Activated naive CD4-positive, alpha-beta T cell treated with anti-CD3 and anti-CD28 coated beads for 36 hours (primary cell): ENCODE data around the gene GRK1. TPM values are rescaled to one million over a fixed set of nuclear protein-coding genes. Genes with fewer than 3 reads are reported as not detected.

Experiments used
- CTCF ChIA-PET: fragments of 350-600 bp; sonication (Branson Sonifier 250); formaldehyde crosslinking; loops from one replicate; lab custom pipeline; 2021; ENCODE audit warnings: antibody characterized with exemption; lab: Charles Lee
- DNase-seq: peaks from one replicate; pipeline ENCODE4 v3.0.0-alpha.2; 2020
- H3K27ac Mint-ChIP-seq: one replicate; pipeline ENCODE4 v1.8.0; 2021; ENCODE audit warnings: mild to moderate bottlenecking, mixed read lengths
- H3K27me3 Mint-ChIP-seq: one replicate; pipeline ENCODE4 v1.8.0; 2021; ENCODE audit warnings: low read depth, mixed read lengths
- H3K36me3 Mint-ChIP-seq: one replicate; pipeline ENCODE4 v1.8.0; 2021; ENCODE audit warnings: low read depth, mixed read lengths
- H3K4me1 Mint-ChIP-seq: one replicate; pipeline ENCODE4 v1.8.0; 2021; ENCODE audit warnings: low read depth, mixed read lengths
- H3K4me3 Mint-ChIP-seq: one replicate; pipeline ENCODE4 v1.8.0; 2021; ENCODE audit warnings: mild to moderate bottlenecking, moderate library complexity, mixed read lengths
- H3K9me3 Mint-ChIP-seq: one replicate; pipeline ENCODE4 v1.8.0; 2021; ENCODE audit warnings: mixed read lengths
- intact Hi-C: fragments of 100-400 bp; cut with micrococcal nuclease; formaldehyde crosslinking; loops from one replicate; pipeline ENCODE4 v1.15.1; 2023
- total RNA-seq, 2 experiments: library from RNA; stranded (reverse); gene quantifications; one replicate each; pipeline ENCODE4 v1.2.3, GENCODE V29; 2021

Gene GRK1
- total RNA-seq, 2 experiments from 2014 or later: 0.10 TPM; not detected in 1

DNA sequence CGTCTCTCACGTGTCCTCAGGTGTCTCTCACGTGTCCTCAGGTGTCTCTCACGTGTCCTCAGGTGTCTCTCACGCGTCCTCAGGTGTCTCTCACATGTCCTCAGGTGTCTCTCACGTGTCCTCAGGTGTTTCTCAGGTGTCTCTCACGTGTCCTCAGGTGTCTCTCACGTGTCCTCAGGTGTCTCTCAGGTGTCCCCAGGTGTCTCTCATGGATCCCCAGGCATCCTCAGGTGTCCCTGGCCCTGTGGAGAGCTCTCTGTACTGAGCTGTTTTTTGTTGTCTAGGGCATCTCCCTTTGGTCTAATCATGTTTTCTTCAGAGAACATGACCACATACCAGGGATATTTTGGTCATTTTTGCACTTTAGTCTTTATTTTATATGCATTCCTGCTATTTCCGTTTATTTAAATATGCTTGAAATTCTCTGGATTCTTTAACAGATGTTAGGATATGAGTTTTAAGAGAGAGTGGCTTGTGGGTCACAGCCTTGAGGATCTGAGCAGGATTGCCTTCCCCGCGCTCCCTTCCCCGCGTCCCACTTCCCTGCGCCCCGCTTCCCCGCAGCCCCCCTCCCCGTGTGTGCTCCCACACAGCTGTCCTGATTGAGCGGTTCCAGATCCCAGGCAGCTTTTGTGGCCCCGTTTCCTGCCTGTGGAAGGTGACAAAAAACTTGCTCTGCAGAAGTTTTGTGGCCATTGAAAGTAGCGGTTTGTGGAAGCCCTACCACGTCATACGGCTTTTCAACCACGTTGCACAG is 40.9 kb upstream of the GRK1 start:
- H3K9me3 Mint-ChIP-seq: no peaks in the 10 kb centered on the region
- H3K27ac Mint-ChIP-seq: no peak overlapping the region
- CTCF ChIA-PET: no interaction called here
- no peak overlapping the region for H3K4me3 Mint-ChIP-seq
- H3K4me1 Mint-ChIP-seq: peaks cover 6% of the 10 kb centered on the region
- no peaks in the 10 kb centered on the region for H3K27me3 Mint-ChIP-seq
- no peak for DNase-seq
- intact Hi-C loops: no loop called here
- peaks cover 42% of the 10 kb centered on the region for H3K36me3 Mint-ChIP-seq

DNA sequence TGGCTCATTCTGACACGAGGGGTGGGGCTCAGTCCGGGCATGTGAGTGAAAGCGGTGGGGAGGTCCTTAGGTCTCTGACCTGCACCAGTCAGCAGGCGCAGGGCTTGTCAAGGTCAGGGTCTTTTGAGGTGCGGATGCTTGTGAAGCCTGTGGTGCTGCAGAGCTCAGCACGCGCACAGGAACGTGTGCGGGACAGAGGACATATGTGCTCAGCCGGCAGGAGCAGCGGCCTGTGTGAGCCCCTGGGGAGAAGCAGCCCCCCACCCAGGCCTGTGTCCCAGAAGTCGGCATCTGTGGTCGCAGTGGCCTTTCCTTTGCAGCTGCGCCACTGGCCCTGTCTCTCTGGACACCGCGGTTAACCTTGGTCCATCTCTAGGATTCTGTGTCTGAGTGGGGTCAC is 39.9 kb upstream of the GRK1 start:
- H3K27me3 Mint-ChIP-seq: no peaks in the 10 kb centered on the region
- peak overlapping the region; percentile 47 for H3K27ac Mint-ChIP-seq

DNA sequence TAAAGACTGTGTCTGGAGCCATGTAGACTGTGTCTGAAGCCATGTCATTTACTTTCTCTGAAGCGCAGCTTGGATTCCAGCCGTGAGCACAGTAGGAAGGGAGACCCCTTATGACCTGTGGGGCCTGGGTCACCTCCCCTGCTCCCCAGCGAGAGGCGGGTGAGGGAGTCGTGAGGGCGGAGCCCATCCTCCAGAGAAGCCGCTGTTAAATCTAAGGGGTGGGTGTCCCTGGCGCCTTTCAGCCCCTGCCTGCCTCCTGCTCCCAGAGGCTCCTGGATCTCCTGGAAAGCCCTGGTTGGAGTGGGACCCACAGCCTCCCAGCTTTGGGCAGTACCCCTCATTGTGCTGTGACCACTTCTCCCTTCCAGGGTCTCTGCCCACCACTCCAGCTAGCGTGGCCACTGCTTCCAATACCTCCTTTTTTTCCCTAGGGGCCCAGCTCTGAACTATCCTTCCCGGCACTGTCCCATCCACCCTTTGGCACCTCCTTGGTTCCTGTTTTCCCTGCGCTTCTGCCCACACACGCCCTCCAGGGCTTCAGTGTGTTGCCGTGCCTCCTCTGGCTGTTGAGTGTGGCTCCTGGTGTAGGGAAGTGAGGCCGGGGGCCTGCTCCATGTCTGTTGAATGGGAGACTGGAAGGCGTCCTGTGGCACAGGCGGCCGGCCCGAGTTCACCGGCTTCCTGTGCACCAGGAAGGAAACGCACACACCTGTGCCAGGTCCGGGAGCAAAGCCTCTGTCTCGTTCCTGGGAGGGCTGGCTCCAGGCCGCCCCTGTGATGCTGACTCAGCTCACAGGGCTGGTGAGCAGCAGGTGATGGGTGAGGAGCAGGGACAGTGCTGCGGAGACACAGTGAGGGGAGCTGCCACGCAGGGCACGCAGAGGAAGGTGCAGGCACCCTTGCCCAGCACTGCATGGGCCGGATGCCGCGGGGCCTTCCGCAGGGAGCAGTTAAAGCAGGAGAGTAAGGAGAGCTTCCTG is 38.4 kb upstream of the GRK1 start:
- H3K4me1 Mint-ChIP-seq: peaks cover 23% of the 10 kb centered on the region
- no peak for DNase-seq
- intact Hi-C loops: no loop called here
- peaks cover 60% of the 10 kb centered on the region for H3K36me3 Mint-ChIP-seq
- no peak overlapping the region for H3K4me3 Mint-ChIP-seq
- H3K27me3 Mint-ChIP-seq: no peaks in the 10 kb centered on the region
- no peak overlapping the region for H3K27ac Mint-ChIP-seq
- CTCF ChIA-PET: no interaction called here
- H3K9me3 Mint-ChIP-seq: no peaks in the 10 kb centered on the region

More for the DNA sequence above, 39.9 kb upstream of the GRK1 start:
- intact Hi-C loops: no loop called here
- Mint-ChIP-seq H3K4me3 (no peak overlapping the region), H3K36me3 (peaks cover 50% of the 10 kb centered on the region), H3K4me1 (peaks cover 10% of the 10 kb centered on the region), H3K9me3 (no peaks in the 10 kb centered on the region)
- no peak for DNase-seq
- CTCF ChIA-PET: no interaction called here

DNA sequence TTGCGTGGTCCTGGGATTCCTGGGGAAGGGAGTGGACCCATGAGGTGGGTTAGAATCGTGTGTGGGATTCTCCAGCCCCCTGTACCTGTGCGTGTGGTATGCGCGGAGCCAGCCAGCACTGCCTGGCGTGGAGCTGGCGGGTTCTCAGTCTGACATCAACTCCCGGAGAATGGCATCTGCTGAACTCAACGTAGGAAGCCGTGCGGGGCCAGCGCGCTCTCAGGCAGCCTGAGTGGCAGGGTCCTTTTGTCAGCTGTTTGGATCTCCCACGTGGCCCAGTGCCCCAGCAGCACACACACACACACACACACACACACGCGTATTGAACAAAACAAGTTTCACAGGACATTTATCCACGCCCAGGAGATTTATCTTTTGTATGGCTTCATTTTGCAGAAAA is 37.2 kb upstream of the GRK1 start:
- Mint-ChIP-seq H3K9me3 (no peaks in the 10 kb centered on the region), H3K27ac (no peak overlapping the region), H3K36me3 (peaks cover 64% of the 10 kb centered on the region), H3K27me3 (no peaks in the 10 kb centered on the region), H3K4me3 (no peak overlapping the region), H3K4me1 (peaks cover 36% of the 10 kb centered on the region)
- intact Hi-C loops: no loop called here
- CTCF ChIA-PET: interaction anchor here (0.7 kb wide), 1 partner anchor 81 kb away, joined by 3 read pairs; no protein-coding TSS in a partner anchor
- no peak for DNase-seq

DNA sequence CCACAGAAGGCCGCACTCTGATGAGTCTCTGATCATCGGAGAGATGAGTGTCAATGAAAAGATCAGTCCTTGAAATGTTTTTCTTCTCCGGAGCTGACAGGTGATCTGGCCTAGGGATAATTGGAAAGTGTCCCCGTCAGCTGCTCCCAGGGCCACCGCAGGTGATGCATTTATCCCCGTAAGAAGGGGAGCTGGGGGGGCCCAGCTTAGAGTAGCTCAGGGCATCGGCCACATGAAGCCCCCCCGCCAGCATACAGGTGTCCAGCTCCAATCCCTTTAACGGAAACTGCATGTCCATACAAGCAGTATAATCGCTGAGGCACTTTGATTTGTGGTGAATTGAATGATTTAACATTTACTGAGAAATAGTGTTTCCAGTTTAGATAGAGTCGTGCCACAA is 36.7 kb upstream of the GRK1 start:
- Mint-ChIP-seq H3K4me1 (peaks cover 39% of the 10 kb centered on the region), H3K27me3 (no peaks in the 10 kb centered on the region), H3K27ac (no peak overlapping the region), H3K36me3 (peaks cover 61% of the 10 kb centered on the region), H3K9me3 (no peaks in the 10 kb centered on the region), H3K4me3 (no peak overlapping the region)
- DNase-seq: no peak
- CTCF ChIA-PET: interaction anchor here (0.7 kb wide), 1 partner anchor 81 kb away, joined by 3 read pairs; no protein-coding TSS in a partner anchor
- intact Hi-C loops: no loop called here

DNA sequence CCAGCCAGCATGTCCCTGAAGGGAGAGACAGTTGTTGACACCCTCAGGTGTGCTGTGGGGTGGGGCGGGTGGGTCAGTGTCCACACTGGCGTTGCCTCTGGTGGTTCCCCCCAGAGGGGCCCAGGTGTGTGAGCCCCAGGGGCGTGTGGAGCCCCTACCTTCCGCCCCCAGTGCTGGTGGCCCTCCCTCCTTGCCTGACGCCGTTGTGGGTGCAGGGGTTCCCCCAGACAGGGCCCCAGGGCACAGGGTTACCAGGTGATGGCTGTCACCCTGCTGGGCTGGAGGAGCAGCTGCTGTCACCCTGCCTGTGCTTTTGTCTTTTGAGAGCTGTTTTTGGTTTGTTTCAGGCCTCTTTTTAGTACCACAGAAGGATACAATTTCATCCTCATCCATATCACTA is 36.2 kb upstream of the GRK1 start:
- no peak for DNase-seq
- H3K4me3 Mint-ChIP-seq: no peak overlapping the region
- intact Hi-C loops: no loop called here
- no peak overlapping the region for H3K27ac Mint-ChIP-seq
- H3K4me1 Mint-ChIP-seq: peaks cover 39% of the 10 kb centered on the region
- H3K36me3 Mint-ChIP-seq: peaks cover 60% of the 10 kb centered on the region
- CTCF ChIA-PET: interaction anchor here (0.7 kb wide), 1 partner anchor 82 kb away, joined by 3 read pairs; no protein-coding TSS in a partner anchor
- no peaks in the 10 kb centered on the region for H3K27me3 Mint-ChIP-seq
- H3K9me3 Mint-ChIP-seq: no peaks in the 10 kb centered on the region

DNA sequence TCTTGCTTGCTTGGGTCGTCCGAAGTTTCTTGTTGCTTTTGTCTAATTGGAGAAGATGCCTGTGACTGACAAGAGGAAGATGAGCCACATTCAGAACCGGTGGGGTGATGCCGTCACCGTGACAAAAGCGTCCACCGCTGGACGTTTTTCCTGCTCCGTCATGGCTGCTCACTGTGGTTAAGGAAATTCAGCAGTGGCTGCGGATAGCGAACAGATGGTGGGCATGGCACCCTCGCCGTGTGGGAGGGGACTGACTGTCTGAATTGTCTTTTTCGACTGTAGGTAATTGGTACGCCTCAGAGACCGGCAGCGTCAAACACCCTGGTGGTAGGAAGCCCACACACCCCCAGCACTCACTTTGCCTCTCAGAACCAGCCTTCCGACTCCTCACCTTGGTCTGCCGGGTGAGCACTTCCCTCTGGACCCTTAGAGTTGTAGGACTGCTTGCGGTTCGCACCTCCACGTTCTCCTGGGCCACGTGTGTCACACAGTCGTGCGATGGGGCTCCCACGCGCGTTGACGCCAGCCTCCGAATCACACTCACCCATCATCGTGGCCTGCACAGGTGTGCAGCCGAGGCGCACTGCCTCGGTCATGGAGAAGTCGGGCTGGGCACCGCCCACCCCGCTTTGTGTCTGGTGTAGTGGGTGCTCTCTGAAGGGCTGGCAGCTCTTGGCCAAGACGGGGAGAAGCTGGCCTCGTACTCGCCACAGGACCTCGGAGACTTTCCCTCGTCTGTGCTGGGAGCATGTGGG is 35.5 kb upstream of the GRK1 start:
- Mint-ChIP-seq H3K36me3 (peaks cover 64% of the 10 kb centered on the region), H3K27me3 (no peaks in the 10 kb centered on the region)
- CTCF ChIA-PET: no interaction called here

DNA sequence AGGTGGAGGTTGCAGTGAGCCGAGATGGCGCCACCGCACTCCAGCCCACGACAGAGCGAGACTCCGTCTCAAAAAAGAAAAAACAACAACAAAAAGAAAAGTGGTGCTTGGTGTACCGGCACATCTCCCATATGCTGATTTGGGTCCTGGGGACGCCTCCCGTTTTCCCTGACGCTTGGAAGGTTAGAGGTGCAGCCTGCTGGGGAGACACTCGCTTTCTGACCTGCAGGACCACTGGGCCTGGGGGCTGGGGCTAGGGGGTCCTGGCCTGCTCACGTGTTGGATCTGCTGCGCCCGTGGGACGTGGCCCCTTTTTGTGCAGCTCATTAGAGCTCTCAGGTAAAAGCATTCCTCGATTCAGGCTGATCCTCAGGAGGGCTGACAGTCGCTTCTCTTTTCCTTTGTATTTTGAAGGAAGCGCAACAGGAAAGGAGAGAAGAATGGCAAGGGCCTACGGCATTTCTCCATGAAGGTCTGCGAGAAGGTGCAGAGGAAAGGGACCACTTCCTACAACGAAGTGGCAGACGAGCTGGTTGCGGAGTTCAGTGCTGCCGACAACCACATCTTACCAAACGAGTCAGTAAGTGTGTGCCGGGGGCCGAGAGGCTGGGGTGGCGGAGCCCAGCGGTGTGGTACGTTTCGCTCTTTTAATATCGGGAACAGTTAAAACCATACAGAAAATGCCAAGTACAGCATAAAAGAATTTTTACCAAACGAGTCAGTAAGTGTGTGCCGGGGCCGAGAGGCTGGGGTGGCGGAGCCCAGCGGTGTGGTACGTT is 34.1 kb upstream of the GRK1 start:
- DNase-seq: no peak

More for the DNA sequence above, 35.5 kb upstream of the GRK1 start:
- Mint-ChIP-seq H3K4me3 (no peak overlapping the region), H3K9me3 (no peaks in the 10 kb centered on the region), H3K27ac (no peak overlapping the region), H3K4me1 (peaks cover 39% of the 10 kb centered on the region)
- intact Hi-C loops: no loop called here
- DNase-seq: no peak

DNA sequence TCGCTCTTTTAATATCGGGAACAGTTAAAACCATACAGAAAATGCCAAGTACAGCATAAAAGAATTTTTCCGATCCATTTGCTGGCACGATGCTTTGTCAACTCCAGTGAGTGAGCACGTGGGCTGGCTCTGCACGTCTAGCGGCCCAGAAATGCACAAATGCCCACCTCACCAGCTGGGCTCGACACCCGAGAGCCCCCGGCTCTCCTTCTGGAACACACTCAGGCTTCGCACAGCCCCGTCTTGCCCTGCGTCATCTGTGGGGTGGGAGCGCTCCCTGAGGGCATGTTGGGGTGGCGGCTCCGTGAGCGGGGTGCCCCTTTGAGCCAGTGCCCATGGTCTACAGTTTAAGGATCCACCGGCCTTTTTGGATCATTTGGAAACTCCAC is 33.5 kb upstream of the GRK1 start:
- H3K9me3 Mint-ChIP-seq: no peaks in the 10 kb centered on the region
- intact Hi-C loops: no loop called here
- H3K4me1 Mint-ChIP-seq: peaks cover 37% of the 10 kb centered on the region
- no peak overlapping the region for H3K27ac Mint-ChIP-seq
- peaks cover 72% of the 10 kb centered on the region for H3K36me3 Mint-ChIP-seq
- H3K27me3 Mint-ChIP-seq: no peaks in the 10 kb centered on the region
- DNase-seq: no peak
- no peak overlapping the region for H3K4me3 Mint-ChIP-seq
- CTCF ChIA-PET: no interaction called here

More for the DNA sequence above, 34.1 kb upstream of the GRK1 start:
- H3K4me1 Mint-ChIP-seq: peaks cover 38% of the 10 kb centered on the region
- H3K4me3 Mint-ChIP-seq: no peak overlapping the region
- H3K27me3 Mint-ChIP-seq: no peaks in the 10 kb centered on the region
- intact Hi-C loops: no loop called here
- CTCF ChIA-PET: no interaction called here
- H3K27ac Mint-ChIP-seq: no peak overlapping the region
- peaks cover 70% of the 10 kb centered on the region for H3K36me3 Mint-ChIP-seq
- no peaks in the 10 kb centered on the region for H3K9me3 Mint-ChIP-seq

GRCh38 chr13:113634279-113635047 is 32.6 kb upstream of the GRK1 start:
- no peak for DNase-seq
- CTCF ChIA-PET: no interaction called here
- Mint-ChIP-seq H3K27ac (peak overlapping the region; percentile 41), H3K36me3 (peaks cover 73% of the 10 kb centered on the region), H3K27me3 (no peaks in the 10 kb centered on the region), H3K9me3 (no peaks in the 10 kb centered on the region), H3K4me3 (no peak overlapping the region), H3K4me1 (peaks cover 34% of the 10 kb centered on the region)
- intact Hi-C loops: no loop called here

DNA sequence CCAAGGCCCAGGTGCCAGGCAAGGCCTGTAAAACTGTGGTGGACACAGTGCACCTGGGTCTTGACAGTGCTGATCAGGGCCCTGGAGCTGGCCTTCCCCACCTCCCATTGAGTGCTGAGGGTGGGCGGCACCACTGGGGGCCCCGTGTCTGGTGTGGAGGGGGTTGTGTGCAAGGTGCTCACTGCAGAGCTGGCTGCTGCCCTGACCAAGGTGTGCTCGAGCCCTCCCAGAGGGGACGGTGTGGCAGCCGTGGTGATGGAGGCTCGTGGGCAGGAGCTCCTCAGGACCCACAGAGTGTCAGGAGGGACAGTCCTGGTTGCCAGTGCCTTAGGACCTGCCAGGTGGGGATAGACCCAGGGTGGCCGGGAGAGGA is 32.0 kb upstream of the GRK1 start:
- no peaks in the 10 kb centered on the region for H3K9me3 Mint-ChIP-seq
- peaks cover 34% of the 10 kb centered on the region for H3K4me1 Mint-ChIP-seq
- DNase-seq: no peak
- H3K27me3 Mint-ChIP-seq: no peaks in the 10 kb centered on the region
- no peak overlapping the region for H3K4me3 Mint-ChIP-seq
- H3K27ac Mint-ChIP-seq: no peak overlapping the region
- CTCF ChIA-PET: no interaction called here
- intact Hi-C loops: no loop called here
- peaks cover 73% of the 10 kb centered on the region for H3K36me3 Mint-ChIP-seq
